Measurements from ENCODE around the gene SOCS2. TPM values are rescaled to one million over a fixed set of nuclear protein-coding genes. Genes with fewer than 3 reads are reported as not detected.

Gene SOCS2
- total and polyA plus RNA-seq, 2 of the 8 experiments (the other 6 are each of a cell fraction or from before 2014, with no cell fraction given): 14.5 to 18.0 TPM

- Histone ChIP-seq H4K91ac (replicated peaks; ENCODE audit: insufficient read length, low read length) (peak overlapping the region; percentile 49), H2BK15ac (ENCODE audit: low read length) (peak overlapping the region; percentile 9; the same call in 1 of the 2 replicates), H4K5ac (ENCODE audit: insufficient read length, low read depth, low read length) (no peak overlapping the region), H3K36me3 (ENCODE audit: control insufficient read depth in 2 of 4, insufficient read depth in 4 of 4, low read length in 3 of 4) (no peaks in the 10 kb centered on the region), H3K14ac (ENCODE audit: insufficient read length) (no peak overlapping the region), H4K20me1 (replicated peaks in 1 of 2; ENCODE audit: control insufficient read depth in 1 of 2, insufficient read depth in 2 of 2, low read length in 2 of 2) (no peaks in the 10 kb centered on the region), H3K79me2 (ENCODE audit: control insufficient read depth in 1 of 2, insufficient read depth in 2 of 2, low read length in 2 of 2) (no peaks in the 10 kb centered on the region), H3K4me2 (ENCODE audit: insufficient read depth in 1 of 2, low read depth in 2 of 2, low read length in 2 of 2) (peak overlapping the region; percentile 32 to 40; a peak in 3 of 4 replicates), H2BK5ac (ENCODE audit: low read depth, low read length) (peak overlapping the region; percentile 57; the same call in 1 of the 2 replicates), H3K56ac (replicated peaks; ENCODE audit: insufficient read length, low read depth, low read length) (no peak overlapping the region), H3K27ac (ENCODE audit: low read depth, low read length) (no peak overlapping the region), H2AFZ (ENCODE audit: low read length) (peak overlapping the region; percentile 74), H3K79me1 (ENCODE audit: low read depth, low read length) (no peaks in the 10 kb centered on the region), H3K9ac (replicated peaks in 1 of 4; ENCODE audit: extremely low read depth in 1 of 4, low read depth in 3 of 4, low read length in 3 of 4) (no peak overlapping the region; a peak in 2 of 7 replicates), H3K4me1 (replicated peaks in 1 of 4; ENCODE audit: control insufficient read depth in 3 of 4, insufficient read depth in 4 of 4, low read length in 3 of 4) (peaks cover 3 to 14% (median 10%) of the 10 kb centered on the region in 4 experiments; a peak in 6 of 7 replicates), H3K4me3 (ENCODE audit: extremely low read depth in 1 of 4, insufficient read depth in 2 of 4, low read depth in 3 of 4, low read length in 4 of 4) (peak overlapping the region in 1 of 4 experiments; percentile 8; a peak in 1 of 8 replicates), H2BK20ac (ENCODE audit: low read length) (peak overlapping the region; percentile 68), H2BK12ac (ENCODE audit: low read depth, low read length) (peak overlapping the region; percentile 88; the same call in 1 of the 2 replicates), H3K23ac (ENCODE audit: insufficient read length) (no peak overlapping the region), H3K18ac (ENCODE audit: extremely low read depth, low read length) (peak overlapping the region; percentile 15; the same call in 1 of the 2 replicates), H3K9me3 (ENCODE audit: insufficient read depth in 2 of 2, low read depth in 1 of 2, low read length in 1 of 2) (no peaks in the 10 kb centered on the region), H4K8ac (ENCODE audit: extremely low read depth, insufficient read depth, low read length) (no peak overlapping the region), H3K4ac (replicated peaks; ENCODE audit: insufficient read length, low read depth, low read length) (peak overlapping the region; percentile 15), H3K27me3 (replicated peaks in 1 of 4; ENCODE audit: control insufficient read depth in 3 of 4, extremely low read depth in 1 of 4, insufficient read depth in 3 of 4, low read length in 3 of 4) (no peaks in the 10 kb centered on the region), H2BK120ac (replicated peaks; ENCODE audit: low read depth, low read length) (peak overlapping the region; percentile 93), H3K23me2 (ENCODE audit: low read depth, low read length) (no peaks in the 10 kb centered on the region), H2AK5ac (ENCODE audit: low read depth, low read length) (peak overlapping the region; percentile 79; the same call in 1 of the 2 replicates)
- ChIA-PET POLR2A (ENCODE audit: partially characterized antibody) (interaction anchor here (1.2 to 1.7 kb wide), 2 partner anchors 44 to 174 kb away, joined by 3 to 4 read pairs; partner anchors contain the start of gene SOCS2), CTCF (ENCODE audit: partially characterized antibody) (interaction anchor here (1.3 kb wide), 1 partner anchor 125 kb away, joined by 3 read pairs; no protein-coding TSS in a partner anchor)
- 24% methylated on average over 8 of the region's 8 CpGs; no CpG with 5 or more reads in 1 of the 2 experiments for WGBS, 2 experiments (ENCODE audit: extremely low coverage in 1 of 2, insufficient coverage in 1 of 2, insufficient read length in 1 of 2, insufficient replicate concordance in 2 of 2, low coverage in 1 of 2, low lambda C conversion rate in 2 of 2, missing lambda C conversion rate in 1 of 2)
- DNase-seq (ENCODE audit: low read depth in 1 of 2, low spot score in 2 of 2): peak; percentile 56 to 80
- FAIRE-seq: peak; percentile 57
- TF ChIP-seq PHF8 (conservative IDR thresholded peaks at IDR 0.05; ENCODE audit: low read depth, low read length) (no peak), ATF3 (IDR thresholded peaks at IDR 0.05; ENCODE audit: insufficient read depth, low read depth, low read length) (no peak), ATF2 (IDR thresholded peaks at IDR 0.05; ENCODE audit: low read length) (peak; percentile 82; the same call in 1 of the 2 replicates), TEAD4 (IDR thresholded peaks at IDR 0.05; ENCODE audit: low read depth, low read length) (peak; percentile 77), TCF12 (IDR thresholded peaks at IDR 0.05; ENCODE audit: low read depth, low read length) (no peak), RNF2 (IDR thresholded peaks at IDR 0.05; ENCODE audit: borderline replicate concordance, low read depth, low read length, missing control alignments, poor library complexity, severe bottlenecking) (no peak), JUND (IDR thresholded peaks at IDR 0.05; ENCODE audit: low read length) (no peak), NANOG (IDR thresholded peaks at IDR 0.05; ENCODE audit: insufficient read depth, low read depth, low read length, poor library complexity, severe bottlenecking) (peak; percentile 47), POLR2A (IDR thresholded peaks at IDR 0.05; ENCODE audit: control extremely low read depth in 1 of 2, low read depth in 2 of 2, low read length in 2 of 2) (no peak)
Measured at GRCh38 chr12:93616584-93617101, 44.2 kb downstream of the SOCS2 start.
